Measurements from ENCODE around the gene NUBP2. TPM values are rescaled to one million over a fixed set of nuclear protein-coding genes. Genes with fewer than 3 reads are reported as not detected.
A peak's percentile ranks its signal among the peaks of the same experiment; 100 is the strongest.

NUBP2 gene
- total and polyA plus RNA-seq, 10 of the 15 experiments (the other 5 are each of a cell fraction or from before 2014, with no cell fraction given), result 1.9 to 129 (median 51.7) TPM

- TF ChIP-seq HDGF (IDR thresholded peaks at IDR 0.05), result no peak
- TF ChIP-seq MXI1 (IDR thresholded peaks at IDR 0.05; ENCODE audit: low read depth, low read length), result no peak
- no peak for TF ChIP-seq BACH1 (IDR thresholded peaks at IDR 0.05; ENCODE audit: borderline replicate concordance)
- no peak for TF ChIP-seq EZH2 (IDR thresholded peaks at IDR 0.05; ENCODE audit: borderline replicate concordance, control insufficient read depth, low read depth, low read length)
- TF ChIP-seq RCOR1 (conservative IDR thresholded peaks at IDR 0.05; ENCODE audit: low read depth, low read length), result no peak
- TF ChIP-seq GABPA (IDR thresholded peaks at IDR 0.05; ENCODE audit: low read depth), result no peak
These were observed 3.0 kb downstream of the NUBP2 start (continued) for GRCh38 chr16:1785846-1786170.

DNA sequence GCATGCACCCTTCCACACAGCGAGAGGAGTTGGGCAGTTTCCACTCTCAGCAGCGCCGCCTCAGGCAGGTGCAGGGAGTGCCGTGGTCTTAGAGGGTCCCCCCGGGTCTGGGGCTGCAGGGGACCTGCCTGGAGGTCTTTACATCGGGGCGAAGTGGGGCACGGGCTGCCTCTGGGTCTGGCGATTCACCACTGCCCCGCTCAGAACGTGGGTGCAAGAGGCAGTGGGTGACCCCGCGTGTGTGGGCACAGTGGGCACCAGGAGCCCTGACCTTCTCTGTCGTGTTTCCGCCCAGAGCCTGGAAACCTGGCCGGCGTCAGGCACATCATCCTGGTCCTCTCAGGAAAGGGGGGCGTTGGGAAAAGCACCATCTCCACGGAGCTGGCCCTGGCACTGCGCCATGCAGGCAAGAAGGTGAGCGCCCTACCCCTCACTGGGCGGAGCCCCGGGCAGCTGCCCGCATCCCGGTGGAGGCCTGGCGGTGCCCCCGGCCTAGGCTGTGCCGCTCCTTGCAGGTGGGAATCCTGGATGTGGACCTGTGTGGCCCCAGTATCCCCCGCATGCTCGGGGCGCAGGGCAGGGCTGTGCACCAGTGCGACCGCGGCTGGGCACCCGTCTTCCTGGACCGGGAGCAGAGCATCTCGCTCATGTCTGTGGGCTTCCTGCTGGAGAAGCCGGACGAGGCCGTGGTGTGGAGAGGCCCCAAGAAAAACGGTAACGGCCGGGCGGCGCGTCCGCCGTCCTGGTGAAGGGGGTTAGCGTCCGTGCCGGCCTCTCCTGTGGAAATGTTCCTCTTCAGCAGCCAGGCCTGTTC, 3.7 kb downstream of the NUBP2 start:
- ATAC-seq, result no peak
- no peak for DNase-seq (ENCODE audit: low read depth, low spot score)
- Histone ChIP-seq H3K9ac (ENCODE audit: control insufficient read depth, insufficient read depth, low read length) (no peak overlapping the region), H3K27me3 (replicated peaks in 1 of 2; ENCODE audit: control insufficient read depth in 2 of 2, insufficient read depth in 2 of 2, low read length in 1 of 2) (no peaks in the 10 kb centered on the region), H3K4me3 (no peak overlapping the region), H3K79me2 (ENCODE audit: control insufficient read depth, insufficient read depth, low read length) (peaks cover 15% of the 10 kb centered on the region), H3K36me3 (ENCODE audit: control insufficient read depth in 2 of 2, insufficient read depth in 2 of 2, low read length in 1 of 2) (peaks cover 5 to 9% of the 10 kb centered on the region in 2 experiments; a peak in 3 of 4 replicates), H3K27ac (ENCODE audit: control insufficient read depth, insufficient read depth) (no peak overlapping the region), H3K9me3 (replicated peaks; ENCODE audit: control insufficient read depth, insufficient read depth, low read length) (no peaks in the 10 kb centered on the region), H3K4me1 (ENCODE audit: control insufficient read depth, insufficient read depth, low read length) (peaks cover under 1% of the 10 kb centered on the region; the same call in 1 of the 2 replicates), H4K20me1 (ENCODE audit: control insufficient read depth, insufficient read depth) (no peaks in the 10 kb centered on the region), H2AFZ (ENCODE audit: control insufficient read depth, low read depth, low read length) (no peak overlapping the region), H3K4me2 (ENCODE audit: control insufficient read depth, insufficient read depth) (no peak overlapping the region)
- intact Hi-C loops (cut with micrococcal nuclease; ENCODE audit: unreplicated experiment) (no loop called here), in situ Hi-C loops (cut with MboI) (no loop called here)
- FAIRE-seq, result no peak
- BruUV-seq (replicated peaks), result no TSS peak
- CTCF ChIA-PET, result no interaction called here
- 95% methylated on average over 49 of the region's 51 CpGs for WGBS (ENCODE audit: insufficient coverage, insufficient replicate concordance, low lambda C conversion rate, missing lambda C conversion rate)
- POLR2A ChIA-PET, result no interaction called here
- SMC1A ChIA-PET (ENCODE audit: uncharacterized antibody, unreplicated experiment), result no interaction called here
- RAD21 ChIA-PET (ENCODE audit: unreplicated experiment), result no interaction called here
- TF ChIP-seq, protein P1, sequence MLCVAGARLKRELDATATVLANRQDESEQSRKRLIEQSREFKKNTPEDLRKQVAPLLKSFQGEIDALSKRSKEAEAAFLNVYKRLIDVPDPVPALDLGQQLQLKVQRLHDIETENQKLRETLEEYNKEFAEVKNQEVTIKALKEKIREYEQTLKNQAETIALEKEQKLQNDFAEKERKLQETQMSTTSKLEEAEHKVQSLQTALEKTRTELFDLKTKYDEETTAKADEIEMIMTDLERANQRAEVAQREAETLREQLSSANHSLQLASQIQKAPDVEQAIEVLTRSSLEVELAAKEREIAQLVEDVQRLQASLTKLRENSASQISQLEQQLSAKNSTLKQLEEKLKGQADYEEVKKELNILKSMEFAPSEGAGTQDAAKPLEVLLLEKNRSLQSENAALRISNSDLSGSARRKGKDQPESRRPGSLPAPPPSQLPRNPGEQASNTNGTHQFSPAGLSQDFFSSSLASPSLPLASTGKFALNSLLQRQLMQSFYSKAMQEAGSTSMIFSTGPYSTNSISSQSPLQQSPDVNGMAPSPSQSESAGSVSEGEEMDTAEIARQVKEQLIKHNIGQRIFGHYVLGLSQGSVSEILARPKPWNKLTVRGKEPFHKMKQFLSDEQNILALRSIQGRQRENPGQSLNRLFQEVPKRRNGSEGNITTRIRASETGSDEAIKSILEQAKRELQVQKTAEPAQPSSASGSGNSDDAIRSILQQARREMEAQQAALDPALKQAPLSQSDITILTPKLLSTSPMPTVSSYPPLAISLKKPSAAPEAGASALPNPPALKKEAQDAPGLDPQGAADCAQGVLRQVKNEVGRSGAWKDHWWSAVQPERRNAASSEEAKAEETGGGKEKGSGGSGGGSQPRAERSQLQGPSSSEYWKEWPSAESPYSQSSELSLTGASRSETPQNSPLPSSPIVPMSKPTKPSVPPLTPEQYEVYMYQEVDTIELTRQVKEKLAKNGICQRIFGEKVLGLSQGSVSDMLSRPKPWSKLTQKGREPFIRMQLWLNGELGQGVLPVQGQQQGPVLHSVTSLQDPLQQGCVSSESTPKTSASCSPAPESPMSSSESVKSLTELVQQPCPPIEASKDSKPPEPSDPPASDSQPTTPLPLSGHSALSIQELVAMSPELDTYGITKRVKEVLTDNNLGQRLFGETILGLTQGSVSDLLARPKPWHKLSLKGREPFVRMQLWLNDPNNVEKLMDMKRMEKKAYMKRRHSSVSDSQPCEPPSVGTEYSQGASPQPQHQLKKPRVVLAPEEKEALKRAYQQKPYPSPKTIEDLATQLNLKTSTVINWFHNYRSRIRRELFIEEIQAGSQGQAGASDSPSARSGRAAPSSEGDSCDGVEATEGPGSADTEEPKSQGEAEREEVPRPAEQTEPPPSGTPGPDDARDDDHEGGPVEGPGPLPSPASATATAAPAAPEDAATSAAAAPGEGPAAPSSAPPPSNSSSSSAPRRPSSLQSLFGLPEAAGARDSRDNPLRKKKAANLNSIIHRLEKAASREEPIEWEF (IDR thresholded peaks at IDR 0.05; ENCODE audit: insufficient replicate concordance, low read depth, low read length), result no peak
- no peak for TF ChIP-seq NR2F1 (conservative IDR thresholded peaks at IDR 0.05)
- no peak for TF ChIP-seq SRF (IDR thresholded peaks at IDR 0.05; ENCODE audit: low read depth in 2 of 2, low read length in 2 of 2)
- no peak for TF ChIP-seq NFYA (IDR thresholded peaks at IDR 0.05; ENCODE audit: borderline replicate concordance, low read depth, low read length)
- TF ChIP-seq POLR2A (IDR thresholded peaks at IDR 0.05; ENCODE audit: low read depth, low read length), result peak; percentile 39; the same call in 1 of the 2 replicates
